Karpas-422 (cell line): ENCODE measurements around the gene LRRC74A. TPM values are rescaled to one million over a fixed set of nuclear protein-coding genes. Genes with fewer than 3 reads are reported as not detected.

Source experiments
- DNase-seq: peaks from one replicate; pipeline ENCODE4 v3.0.0-alpha.2; 2015
- H2AFZ ChIP-seq: fragments of 200-600 bp; sonication (generic); 2 replicates; pipeline ENCODE4 v1.6.1; 2014; ENCODE audit warnings: antibody characterized with exemption, low read length, mixed read lengths
- H3K27ac ChIP-seq: fragments of 200-600 bp; sonication (generic); 2 replicates; pipeline ENCODE4 v1.5.1; 2014; ENCODE audit warnings: mild to moderate bottlenecking, low read length, moderate library complexity
- H3K27me3 ChIP-seq: fragments of 200-600 bp; sonication (generic); 2 replicates; pipeline ENCODE4 v1.6.1; 2014; ENCODE audit warnings: low read length, mixed read lengths
- H3K36me3 ChIP-seq: fragments of 200-600 bp; sonication (generic); 2 replicates; pipeline ENCODE4 v1.6.1; 2014; ENCODE audit warnings: low read length, mixed read lengths; ENCODE audit not compliant: insufficient read depth
- H3K4me1 ChIP-seq: fragments of 200-600 bp; sonication (generic); 2 replicates; pipeline ENCODE4 v1.6.1; 2014; ENCODE audit warnings: mild to moderate bottlenecking, low read length, mixed read lengths
- H3K4me2 ChIP-seq: fragments of 200-600 bp; sonication (generic); 2 replicates; pipeline ENCODE4 v1.6.1; 2014; ENCODE audit warnings: low read length, low read depth, mild to moderate bottlenecking; ENCODE audit not compliant: poor library complexity, severe bottlenecking
- H3K4me3 ChIP-seq: fragments of 200-600 bp; sonication (generic); 2 replicates; pipeline ENCODE4 v1.5.1; 2014; ENCODE audit warnings: mild to moderate bottlenecking, antibody characterized with exemption, low read length, mixed read lengths
- H3K79me2 ChIP-seq: fragments of 200-600 bp; sonication (generic); 2 replicates; pipeline ENCODE4 v1.6.1; 2014; ENCODE audit warnings: mild to moderate bottlenecking, low read length, mixed read lengths
- H3K9ac ChIP-seq: fragments of 200-600 bp; sonication (generic); 2 replicates; pipeline ENCODE4 v1.6.0; 2014; ENCODE audit warnings: low read length
- H3K9me2 ChIP-seq: fragments of 200-600 bp; sonication (generic), shearing (Covaris generic); replicated peaks from 2 replicates; pipeline ENCODE4 v1.6.0; 2014; ENCODE audit warnings: mild to moderate bottlenecking, low read length, moderate library complexity; ENCODE audit not compliant: insufficient read depth
- H3K9me3 ChIP-seq: fragments of 300-700, 200-600 bp; sonication (generic); 2 replicates; pipeline ENCODE4 v1.6.1; 2014; ENCODE audit warnings: low read length, mixed read lengths
- H4K20me1 ChIP-seq: fragments of 200-600 bp; sonication (generic); 2 replicates; pipeline ENCODE4 v1.6.1; 2014; ENCODE audit warnings: mild to moderate bottlenecking, antibody characterized with exemption, low read length, low read depth; ENCODE audit not compliant: insufficient read depth
- total RNA-seq: library from RNA; depleted of rRNA; stranded (reverse); fragments of >200 nt; shearing (Covaris generic); gene quantifications from 2 replicates; pipeline ENCODE4 v1.2.3, GENCODE V29; 2014; ENCODE audit warnings: low replicate concordance

The LRRC74A gene
- total RNA-seq, 1 experiment from 2014 or later: not detected

- Histone ChIP-seq H3K36me3 (peaks cover 4% of the 10 kb centered on the region; the same call in 1 of the 2 replicates), H3K4me3 (no peak overlapping the region), H3K9me3 (no peaks in the 10 kb centered on the region), H3K79me2 (no peaks in the 10 kb centered on the region), H3K9me2 (no peaks in the 10 kb centered on the region), H3K27ac (no peak overlapping the region), H3K27me3 (no peaks in the 10 kb centered on the region), H3K4me1 (no peaks in the 10 kb centered on the region), H2AFZ (no peak overlapping the region), H3K9ac (no peak overlapping the region), H3K4me2 (no peak overlapping the region), H4K20me1 (0 out of 2 replicates have a peak, but pooled peaks cover 4% of the 10 kb centered on the region)
- DNase-seq: no peak
These were observed 45.1 kb upstream of the LRRC74A start for GRCh38 chr14:76780875-76781647.

GRCh38 chr14:76781648-76782051 is 44.6 kb upstream of the LRRC74A start:
- Histone ChIP-seq H3K9me3 (no peaks in the 10 kb centered on the region), H3K4me2 (no peak overlapping the region), H3K27me3 (no peaks in the 10 kb centered on the region), H3K27ac (no peak overlapping the region), H3K9me2 (no peaks in the 10 kb centered on the region), H2AFZ (no peak overlapping the region), H3K4me3 (no peak overlapping the region), H3K36me3 (peaks cover 4% of the 10 kb centered on the region; the same call in 1 of the 2 replicates), H3K4me1 (no peaks in the 10 kb centered on the region), H3K9ac (no peak overlapping the region), H4K20me1 (0 out of 2 replicates have a peak, but pooled peaks cover 4% of the 10 kb centered on the region), H3K79me2 (no peaks in the 10 kb centered on the region)
- DNase-seq: no peak

GRCh38 chr14:76782115-76782884 is 43.9 kb upstream of the LRRC74A start:
- no peak overlapping the region for H3K4me3 ChIP-seq
- H3K27me3 ChIP-seq: no peaks in the 10 kb centered on the region
- no peaks in the 10 kb centered on the region for H3K9me2 ChIP-seq
- no peaks in the 10 kb centered on the region for H3K4me1 ChIP-seq
- peaks cover 4% of the 10 kb centered on the region; the same call in 1 of the 2 replicates for H3K36me3 ChIP-seq
- H3K9ac ChIP-seq: no peak overlapping the region
- H4K20me1 ChIP-seq: 0 out of 2 replicates have a peak, but pooled peaks cover 4% of the 10 kb centered on the region
- no peak overlapping the region for H2AFZ ChIP-seq
- no peaks in the 10 kb centered on the region for H3K9me3 ChIP-seq
- no peak overlapping the region for H3K27ac ChIP-seq
- H3K4me2 ChIP-seq: no peak overlapping the region
- no peak for DNase-seq
- no peaks in the 10 kb centered on the region for H3K79me2 ChIP-seq

GRCh38 chr14:76782885-76783566 is 43.2 kb upstream of the LRRC74A start:
- Histone ChIP-seq H3K36me3 (peaks cover 4% of the 10 kb centered on the region; the same call in 1 of the 2 replicates), H3K4me3 (no peak overlapping the region), H3K9me2 (no peaks in the 10 kb centered on the region), H4K20me1 (no peaks in the 10 kb centered on the region), H2AFZ (no peak overlapping the region), H3K27ac (no peak overlapping the region), H3K4me1 (no peaks in the 10 kb centered on the region), H3K27me3 (no peaks in the 10 kb centered on the region), H3K9me3 (no peaks in the 10 kb centered on the region), H3K9ac (no peak overlapping the region), H3K4me2 (no peak overlapping the region), H3K79me2 (no peaks in the 10 kb centered on the region)
- no peak for DNase-seq

GRCh38 chr14:76784266-76784874 is 41.8 kb upstream of the LRRC74A start:
- H3K9me3 ChIP-seq: no peaks in the 10 kb centered on the region
- no peaks in the 10 kb centered on the region for H3K79me2 ChIP-seq
- H3K4me2 ChIP-seq: no peak overlapping the region
- H2AFZ ChIP-seq: no peak overlapping the region
- no peak overlapping the region for H3K27ac ChIP-seq
- peaks cover 4% of the 10 kb centered on the region; the same call in 1 of the 2 replicates for H3K36me3 ChIP-seq
- H4K20me1 ChIP-seq: no peaks in the 10 kb centered on the region
- no peak for DNase-seq
- no peaks in the 10 kb centered on the region for H3K27me3 ChIP-seq
- H3K4me1 ChIP-seq: no peaks in the 10 kb centered on the region
- H3K9me2 ChIP-seq: no peaks in the 10 kb centered on the region
- H3K9ac ChIP-seq: no peak overlapping the region
- H3K4me3 ChIP-seq: no peak overlapping the region

GRCh38 chr14:76784881-76785280 is 41.3 kb upstream of the LRRC74A start:
- DNase-seq: peak; percentile 86
- H3K27ac ChIP-seq: no peak overlapping the region
- H3K79me2 ChIP-seq: no peaks in the 10 kb centered on the region
- no peaks in the 10 kb centered on the region for H3K9me3 ChIP-seq
- H2AFZ ChIP-seq: no peak overlapping the region
- H4K20me1 ChIP-seq: no peaks in the 10 kb centered on the region
- H3K36me3 ChIP-seq: peaks cover 4% of the 10 kb centered on the region; the same call in 1 of the 2 replicates
- H3K9ac ChIP-seq: no peak overlapping the region
- H3K4me3 ChIP-seq: no peak overlapping the region
- no peaks in the 10 kb centered on the region for H3K4me1 ChIP-seq
- H3K27me3 ChIP-seq: no peaks in the 10 kb centered on the region
- H3K4me2 ChIP-seq: no peak overlapping the region
- no peaks in the 10 kb centered on the region for H3K9me2 ChIP-seq

GRCh38 chr14:76786601-76787000 is 39.6 kb upstream of the LRRC74A start:
- Histone ChIP-seq H4K20me1 (no peaks in the 10 kb centered on the region), H3K79me2 (peaks cover 3% of the 10 kb centered on the region; the same call in 1 of the 2 replicates), H3K4me1 (no peaks in the 10 kb centered on the region), H3K4me3 (no peak overlapping the region), H3K9ac (no peak overlapping the region), H3K9me3 (no peaks in the 10 kb centered on the region), H3K36me3 (peaks cover 18% of the 10 kb centered on the region; the same call in 1 of the 2 replicates), H3K27ac (no peak overlapping the region), H3K27me3 (no peaks in the 10 kb centered on the region), H2AFZ (no peak overlapping the region), H3K4me2 (no peak overlapping the region), H3K9me2 (no peaks in the 10 kb centered on the region)
- DNase-seq: no peak
